Erythroblast (primary cell): ENCODE measurements around the gene PRKX.

Experiments
- GATA1 ChIP-seq: IDR thresholded peaks from 2 replicates; pipeline ENCODE4 v1.6.1; 2011; ENCODE audit warnings: low read depth, mild to moderate bottlenecking, control low read depth, low read length, moderate library complexity
- POLR2A ChIP-seq: IDR thresholded peaks from 2 replicates; pipeline ENCODE4 v1.6.1; 2011; ENCODE audit warnings: mild to moderate bottlenecking, low read length

- TF ChIP-seq POLR2A (no peak), GATA1 (no peak)
Observed at GRCh38 chrX:3609810-3610209, 103.6 kb downstream of the PRKX start.
